Breast epithelium (tissue), 3 donors: ENCODE results near the gene H6PD.

Experiments
- CTCF ChIP-seq, 3 donors: fragments of 450-650 bp; IDR thresholded peaks; one replicate each; pipeline ENCODE4 v1.5.1; 2016 to 2017; ENCODE audit warnings: antibody characterized with exemption in 3 of 3, mild to moderate bottlenecking in 3 of 3, moderate library complexity in 3 of 3
- POLR2A ChIP-seq: fragments of 450-650 bp; IDR thresholded peaks from one replicate; pipeline ENCODE4 v1.6.1; 2016; ENCODE audit warnings: antibody characterized with exemption, mild to moderate bottlenecking, moderate library complexity
- POLR2AphosphoS5 ChIP-seq, 3 donors: sonication (generic); formaldehyde crosslinking; IDR thresholded peaks; one replicate each; pipeline ENCODE4 v1.6.1; 2017; ENCODE audit warnings: antibody characterized with exemption in 3 of 3

- TF ChIP-seq POLR2A (no peak), CTCF (IDR thresholded peaks at IDR 0.05) (no peak), POLR2AphosphoS5 (IDR thresholded peaks at IDR 0.05) (no peak)
Observed at GRCh38 chr1:9261496-9261895, 26.9 kb downstream of the H6PD start.
